HL-60 (cell line): ENCODE measurements around the gene TOB1.
A peak's percentile ranks its signal among the peaks of the same experiment; 100 is the strongest.

ENCODE experiments used
- DNase-seq, 2 experiments: peaks; one replicate each; pipeline ENCODE4 v3.0.0-alpha.2; 2010 to 2020; ENCODE audit warnings: low read depth in 1 of 2, low spot score in 1 of 2
- H3K27ac ChIP-seq: fragments of 250-450 bp; sonication (Bioruptor Pico); replicated peaks from 2 replicates; pipeline ENCODE4 v1.5.1; 2020; ENCODE audit warnings: mild to moderate bottlenecking, moderate library complexity
- H3K27me3 ChIP-seq: fragments of 250-450 bp; sonication (Bioruptor Pico); 2 replicates; pipeline ENCODE4 v1.5.1; 2021; ENCODE audit warnings: mild to moderate bottlenecking, moderate library complexity; ENCODE audit not compliant: insufficient read depth, poor library complexity, severe bottlenecking
- H3K4me3 ChIP-seq: replicated peaks from 2 replicates; pipeline ENCODE4 v1.5.1; 2011; ENCODE audit warnings: mild to moderate bottlenecking, control low read depth, low read length; ENCODE audit not compliant: insufficient read depth
- GABPA ChIP-seq: IDR thresholded peaks from 2 replicates; pipeline ENCODE4 v1.6.1; 2012; ENCODE audit warnings: low read depth
- POLR2AphosphoS5 ChIP-seq: IDR thresholded peaks from 2 replicates; pipeline ENCODE4 v1.6.1; 2012; ENCODE audit warnings: low read depth
- REST ChIP-seq: IDR thresholded peaks from 2 replicates; pipeline ENCODE4 v1.6.1; 2012; ENCODE audit warnings: low read depth; ENCODE audit not compliant: insufficient replicate concordance
- SPI1 ChIP-seq: IDR thresholded peaks from 2 replicates; pipeline ENCODE4 v1.6.1; 2012; ENCODE audit warnings: low read depth, mild to moderate bottlenecking, borderline replicate concordance
- TF ChIP-seq, protein P1 (sequence below): IDR thresholded peaks from one replicate; pipeline ENCODE4 v1.5.1; 2011; ENCODE audit warnings: low read length, control low read depth, inconsistent platforms; ENCODE audit not compliant: insufficient read depth

Gene TOB1

GRCh38 chr17:50887705-50888245 is 21.6 kb upstream of the TOB1 start:
- Histone ChIP-seq H3K4me3 (no peak overlapping the region), H3K27ac (no peak overlapping the region), H3K27me3 (no peaks in the 10 kb centered on the region)
- no peak for DNase-seq
- TF ChIP-seq GABPA = no peak
- TF ChIP-seq, protein P1, sequence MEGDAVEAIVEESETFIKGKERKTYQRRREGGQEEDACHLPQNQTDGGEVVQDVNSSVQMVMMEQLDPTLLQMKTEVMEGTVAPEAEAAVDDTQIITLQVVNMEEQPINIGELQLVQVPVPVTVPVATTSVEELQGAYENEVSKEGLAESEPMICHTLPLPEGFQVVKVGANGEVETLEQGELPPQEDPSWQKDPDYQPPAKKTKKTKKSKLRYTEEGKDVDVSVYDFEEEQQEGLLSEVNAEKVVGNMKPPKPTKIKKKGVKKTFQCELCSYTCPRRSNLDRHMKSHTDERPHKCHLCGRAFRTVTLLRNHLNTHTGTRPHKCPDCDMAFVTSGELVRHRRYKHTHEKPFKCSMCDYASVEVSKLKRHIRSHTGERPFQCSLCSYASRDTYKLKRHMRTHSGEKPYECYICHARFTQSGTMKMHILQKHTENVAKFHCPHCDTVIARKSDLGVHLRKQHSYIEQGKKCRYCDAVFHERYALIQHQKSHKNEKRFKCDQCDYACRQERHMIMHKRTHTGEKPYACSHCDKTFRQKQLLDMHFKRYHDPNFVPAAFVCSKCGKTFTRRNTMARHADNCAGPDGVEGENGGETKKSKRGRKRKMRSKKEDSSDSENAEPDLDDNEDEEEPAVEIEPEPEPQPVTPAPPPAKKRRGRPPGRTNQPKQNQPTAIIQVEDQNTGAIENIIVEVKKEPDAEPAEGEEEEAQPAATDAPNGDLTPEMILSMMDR = no peak
- no peak for TF ChIP-seq SPI1
- no peak for TF ChIP-seq REST
- TF ChIP-seq POLR2AphosphoS5 = no peak

GRCh38 chr17:50884439-50885311 is 18.5 kb upstream of the TOB1 start:
- Histone ChIP-seq H3K4me3 (no peak overlapping the region), H3K27ac (peak overlapping the region; percentile 58), H3K27me3 (no peaks in the 10 kb centered on the region)
- DNase-seq = peak; percentile 41 to 58
- peak; percentile 64; the same call in 1 of the 2 replicates for TF ChIP-seq SPI1
- TF ChIP-seq, protein P1 = no peak

DNA sequence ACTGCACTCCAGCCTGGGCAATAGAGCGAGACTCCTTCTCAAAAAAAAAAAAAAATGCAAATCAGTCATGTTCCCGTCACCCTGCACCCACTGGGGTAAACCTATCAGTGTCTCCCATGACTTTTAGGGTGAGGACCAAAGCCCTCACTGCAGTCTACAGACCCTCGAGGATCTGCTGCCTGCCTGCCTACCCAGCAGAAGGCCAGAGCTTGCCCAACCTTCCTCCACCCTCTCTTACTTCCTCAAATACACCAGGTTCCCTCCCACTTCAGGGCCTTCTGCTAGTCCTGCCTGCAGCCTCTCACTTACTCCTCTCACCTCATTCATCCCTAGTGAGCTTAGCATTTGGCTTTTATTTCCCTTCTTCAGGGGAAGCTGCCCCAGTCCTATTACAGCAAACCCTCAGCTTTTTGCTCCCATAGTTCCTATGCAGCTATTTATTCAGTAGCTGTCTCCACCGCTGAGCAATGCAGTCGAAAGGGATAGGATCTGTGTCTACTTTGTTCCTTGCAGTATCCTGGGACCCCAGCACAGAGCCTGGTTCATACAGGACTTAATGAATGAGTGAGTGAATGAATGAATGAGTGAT is 17.8 kb upstream of the TOB1 start:
- Histone ChIP-seq H3K4me3 (no peak overlapping the region), H3K27me3 (no peaks in the 10 kb centered on the region), H3K27ac (peak overlapping the region; percentile 58)
- TF ChIP-seq, protein P1 = no peak
- no peak for TF ChIP-seq REST
- TF ChIP-seq SPI1 = peak; percentile 68; the same call in 1 of the 2 replicates
- peak; percentile 53; the same call in 1 of the 2 replicates for TF ChIP-seq POLR2AphosphoS5
- TF ChIP-seq GABPA = no peak
- peak in 1 of 2 experiments; percentile 95 for DNase-seq
